IMR-90 (cell line): Measurements from ENCODE around the gene OR13J1. TPM values are rescaled to one million over a fixed set of nuclear protein-coding genes. Genes with fewer than 3 reads are reported as not detected.

ENCODE experiments used
- ATAC-seq: fragments of 200-7000 bp; cut with Tn5 transposase; 2 replicates; pipeline ENCODE4 v1.9.1; 2020; ENCODE audit warnings: low read depth, mild to moderate bottlenecking, moderate library complexity
- BruUV-seq: library from RNA; stranded (reverse); fragments of 400-500 nt; replicated peaks from 2 replicates; lab custom pipeline; 2021; lab: Mats Ljungman, UMichigan
- CTCF ChIA-PET: fragments of 300-600 bp; formaldehyde crosslinking; extraction: SDS; loops from one replicate; lab custom pipeline; 2021; ENCODE audit warnings: antibody characterized with exemption; lab: Yijun Ruan, JAX
- POLR2A ChIA-PET: fragments of 300-600 bp; sonication (Branson Sonifier 250); formaldehyde crosslinking; loops from one replicate; lab custom pipeline; 2022; ENCODE audit warnings: antibody characterized with exemption; ENCODE audit not compliant: unreplicated experiment; lab: Charles Lee
- DNase-seq: peaks from one replicate; pipeline ENCODE4 v3.0.0; 2013
- H2AFZ ChIP-seq: replicated peaks from 2 replicates; pipeline ENCODE3; 2013; ENCODE audit warnings: low read length, mild to moderate bottlenecking; ENCODE audit not compliant: poor library complexity
- H2AK5ac ChIP-seq: 2 replicates; pipeline ENCODE4 v1.6.1; 2013; ENCODE audit warnings: low read depth, low read length, inconsistent platforms
- H2AK9ac ChIP-seq: replicated peaks from 2 replicates; pipeline ENCODE3; 2013; ENCODE audit warnings: mild to moderate bottlenecking, low read depth, low read length, moderate library complexity; ENCODE audit not compliant: poor library complexity
- H2BK120ac ChIP-seq: 2 replicates; pipeline ENCODE4 v1.6.1; 2013; ENCODE audit warnings: low read depth, low read length, inconsistent platforms
- H2BK15ac ChIP-seq: 3 replicates; pipeline ENCODE4 v1.6.1; 2013; ENCODE audit warnings: low read depth, low read length, inconsistent platforms
- H2BK20ac ChIP-seq: 2 replicates; pipeline ENCODE4 v1.6.1; 2013; ENCODE audit warnings: low read depth, mild to moderate bottlenecking, inconsistent platforms, low read length, moderate library complexity
- H2BK5ac ChIP-seq: 2 replicates; pipeline ENCODE4 v1.6.1; 2013; ENCODE audit warnings: mild to moderate bottlenecking, low read depth, low read length, inconsistent platforms; ENCODE audit not compliant: poor library complexity, severe bottlenecking
- H3K14ac ChIP-seq: replicated peaks from 2 replicates; pipeline ENCODE4 v1.6.1; 2013; ENCODE audit warnings: low read depth, low read length, inconsistent platforms
- H3K18ac ChIP-seq: 2 replicates; pipeline ENCODE4 v1.6.1; 2013; ENCODE audit warnings: low read depth, low read length, control low read depth
- H3K23ac ChIP-seq: 2 replicates; pipeline ENCODE4 v1.6.1; 2013; ENCODE audit warnings: low read depth, low read length, inconsistent platforms
- H3K27ac ChIP-seq: 2 replicates; pipeline ENCODE4 v1.5.1; 2013; ENCODE audit warnings: mild to moderate bottlenecking, control low read depth, low read length; ENCODE audit not compliant: insufficient read depth
- H3K27me3 ChIP-seq: 2 replicates; pipeline ENCODE4 v1.6.1; 2013; ENCODE audit warnings: low read length; ENCODE audit not compliant: control insufficient read depth, insufficient read depth
- H3K36me3 ChIP-seq: 2 replicates; pipeline ENCODE4 v1.6.1; 2013; ENCODE audit warnings: low read length, mixed read lengths; ENCODE audit not compliant: control insufficient read depth, insufficient read depth
- H3K4ac ChIP-seq: 2 replicates; pipeline ENCODE4 v1.6.1; 2013; ENCODE audit warnings: low read depth, low read length, inconsistent platforms
- H3K4me1 ChIP-seq: 2 replicates; pipeline ENCODE4 v1.6.1; 2013; ENCODE audit warnings: low read length, mixed read lengths; ENCODE audit not compliant: control insufficient read depth, insufficient read depth
- H3K4me2 ChIP-seq: 2 replicates; pipeline ENCODE4 v1.6.1; 2013; ENCODE audit warnings: low read depth, mild to moderate bottlenecking, control low read depth, low read length, moderate library complexity
- H3K4me3 ChIP-seq: 2 replicates; pipeline ENCODE4 v1.5.1; 2013; ENCODE audit warnings: low read depth, mild to moderate bottlenecking, control low read depth, low read length, moderate library complexity; ENCODE audit not compliant: insufficient read depth
- H3K56ac ChIP-seq: 2 replicates; pipeline ENCODE4 v1.6.1; 2013; ENCODE audit warnings: low read length, inconsistent platforms; ENCODE audit not compliant: insufficient read depth; ENCODE audit errors: extremely low read depth
- H3K79me1 ChIP-seq, 2 experiments: 2 replicates each; pipeline ENCODE4 v1.6.1; 2013; ENCODE audit warnings: low read length in 2 of 2, inconsistent platforms in 1 of 2, low read depth in 1 of 2
- H3K9ac ChIP-seq: 2 replicates; pipeline ENCODE4 v1.6.1; 2013; ENCODE audit warnings: low read depth, low read length, control low read depth
- H3K9me1 ChIP-seq: 2 replicates; pipeline ENCODE4 v1.6.1; 2013; ENCODE audit warnings: low read length, inconsistent platforms; ENCODE audit not compliant: insufficient read depth
- H3K9me3 ChIP-seq: 2 replicates; pipeline ENCODE4 v1.6.1; 2013; ENCODE audit warnings: low read length; ENCODE audit not compliant: control insufficient read depth, insufficient read depth
- H4K20me1 ChIP-seq: 2 replicates; pipeline ENCODE4 v1.6.1; 2013; ENCODE audit warnings: low read length, inconsistent platforms; ENCODE audit not compliant: insufficient read depth
- H4K5ac ChIP-seq: 2 replicates; pipeline ENCODE4 v1.6.1; 2013; ENCODE audit warnings: mild to moderate bottlenecking, low read depth, low read length, control low read depth
- H4K8ac ChIP-seq, 2 experiments: 2 replicates each; pipeline ENCODE4 v1.6.1; 2013; ENCODE audit warnings: low read depth in 2 of 2, low read length in 2 of 2, control low read depth in 1 of 2, inconsistent platforms in 1 of 2
- H4K91ac ChIP-seq: 2 replicates; pipeline ENCODE4 v1.6.1; 2013; ENCODE audit warnings: low read depth, low read length, inconsistent platforms; ENCODE audit not compliant: insufficient read depth
- BHLHE40 ChIP-seq: fragments of 150-350 bp; IDR thresholded peaks from 2 replicates; pipeline ENCODE4 v1.6.1; 2016; ENCODE audit warnings: mild to moderate bottlenecking, low read depth, low read length
- CEBPB ChIP-seq: IDR thresholded peaks from 2 replicates; pipeline ENCODE4 v1.6.1; 2012; ENCODE audit warnings: low read depth, low read length, improper control_type of control experiment
- CHD1 ChIP-seq: IDR thresholded peaks from 2 replicates; pipeline ENCODE4 v1.6.1; 2012; ENCODE audit warnings: low read depth, low read length, improper control_type of control experiment
- CTCF ChIP-seq: conservative IDR thresholded peaks from 2 replicates; pipeline ENCODE4 v1.5.1; 2012; ENCODE audit warnings: mild to moderate bottlenecking, low read depth, low read length, improper control_type of control experiment
- ELK1 ChIP-seq: fragments of 150-350 bp; IDR thresholded peaks from 2 replicates; pipeline ENCODE4 v1.6.1; 2016; ENCODE audit warnings: low read depth, mild to moderate bottlenecking, low read length, moderate library complexity, borderline replicate concordance
- FOS ChIP-seq: fragments of 150-350 bp; IDR thresholded peaks from 2 replicates; pipeline ENCODE4 v1.6.1; 2016; ENCODE audit warnings: low read depth, low read length
- MAFK ChIP-seq: IDR thresholded peaks from 2 replicates; pipeline ENCODE4 v1.6.1; 2012; ENCODE audit warnings: low read depth, low read length, improper control_type of control experiment
- MAZ ChIP-seq: IDR thresholded peaks from 2 replicates; pipeline ENCODE4 v1.6.1; 2012; ENCODE audit warnings: low read depth, mild to moderate bottlenecking, low read length, improper control_type of control experiment, moderate library complexity, borderline replicate concordance
- MXI1 ChIP-seq: IDR thresholded peaks from 2 replicates; pipeline ENCODE4 v1.6.1; 2012; ENCODE audit warnings: low read depth, mild to moderate bottlenecking, low read length, moderate library complexity, borderline replicate concordance
- NFE2L2 ChIP-seq: fragments of 150-350 bp; IDR thresholded peaks from 2 replicates; pipeline ENCODE4 v1.6.1; 2016; ENCODE audit warnings: low read depth, mild to moderate bottlenecking, low read length
- POLR2A ChIP-seq: IDR thresholded peaks from 2 replicates; pipeline ENCODE4 v1.6.1; 2012; ENCODE audit warnings: mild to moderate bottlenecking, low read depth, low read length
- RAD21 ChIP-seq: IDR thresholded peaks from 2 replicates; pipeline ENCODE4 v1.6.1; 2012; ENCODE audit warnings: low read length, improper control_type of control experiment
- RCOR1 ChIP-seq: IDR thresholded peaks from 2 replicates; pipeline ENCODE4 v1.6.1; 2012; ENCODE audit warnings: mild to moderate bottlenecking, low read length, improper control_type of control experiment; ENCODE audit not compliant: insufficient replicate concordance
- RFX5 ChIP-seq: IDR thresholded peaks from 2 replicates; pipeline ENCODE4 v1.8.0; 2012; ENCODE audit warnings: low read depth, mild to moderate bottlenecking, low read length, moderate library complexity
- SMC3 ChIP-seq: fragments of 150-350 bp; IDR thresholded peaks from 2 replicates; pipeline ENCODE4 v1.6.1; 2016; ENCODE audit warnings: low read depth, mild to moderate bottlenecking, antibody characterized with exemption, low read length, moderate library complexity
- USF2 ChIP-seq: fragments of 150-350 bp; IDR thresholded peaks from 2 replicates; pipeline ENCODE4 v1.6.1; 2017; ENCODE audit warnings: mild to moderate bottlenecking, antibody characterized with exemption, low read length, low read depth
- dilution Hi-C: fragments of 300-500 bp; cut with HindIII; formaldehyde crosslinking; loops from one replicate; pipeline ENCODE4 v1.14.3; 2018; ENCODE audit warnings: low sequenced_read_pairs; ENCODE audit not compliant: unreplicated experiment
- in situ Hi-C: fragments of 300-500 bp; cut with MboI; formaldehyde crosslinking; loops from 3 replicates; pipeline ENCODE4 v1.14.3; 2019; ENCODE audit warnings: low sequenced_read_pairs, inconsistent platforms, mixed read lengths
- intact Hi-C: fragments of 100-400 bp; cut with micrococcal nuclease; formaldehyde crosslinking; loops from 2 replicates; pipeline ENCODE4 v1.10.0; 2022
- polyA plus RNA-seq, 3 experiments: library from polyadenylated mRNA; depleted of rRNA; stranded (reverse); fragments of >200 nt; gene quantifications; 2 replicates each; pipeline ENCODE4 v1.2.3, GENCODE V29; 2012; ENCODE audit warnings: low replicate concordance in 1 of 3
- total RNA-seq: library from RNA; depleted of rRNA; stranded (reverse); fragments of >200 nt; gene quantifications from 2 replicates; pipeline ENCODE4 v1.2.3, GENCODE V29; 2012

Gene OR13J1
- total and polyA plus RNA-seq, 2 of the 4 experiments (the other 2 are of a cell fraction): not detected

- in situ Hi-C loops: no loop called here
- peaks cover 9% of the 10 kb centered on the region for H3K9me1 ChIP-seq
Measured at GRCh38 chr9:35822926-35823325, 47.3 kb downstream of the OR13J1 start.

More at GRCh38 chr9:35822926-35823325, 47.3 kb downstream of the OR13J1 start:
- Histone ChIP-seq H4K91ac (no peak overlapping the region), H2BK15ac (no peak overlapping the region), H2BK120ac (no peak overlapping the region), H2BK20ac (no peak overlapping the region), H4K20me1 (no peaks in the 10 kb centered on the region), H3K79me1 (no peaks in the 10 kb centered on the region), H3K4ac (no peak overlapping the region), H2AK9ac (no peak overlapping the region), H3K14ac (no peak overlapping the region), H2AFZ (no peak overlapping the region), H3K27ac (no peak overlapping the region), H3K27me3 (peaks cover 4% of the 10 kb centered on the region; the same call in 1 of the 2 replicates), H2BK5ac (no peak overlapping the region), H3K4me3 (no peak overlapping the region), H3K4me1 (peaks cover 4% of the 10 kb centered on the region; the same call in 1 of the 2 replicates), H4K5ac (no peak overlapping the region), H3K9ac (no peak overlapping the region), H4K8ac (no peak overlapping the region), H3K23ac (no peak overlapping the region), H3K9me3 (no peaks in the 10 kb centered on the region), H3K4me2 (no peak overlapping the region), H3K18ac (no peak overlapping the region), H3K36me3 (no peaks in the 10 kb centered on the region), H2AK5ac (no peak overlapping the region), H3K56ac (no peak overlapping the region)
- TF ChIP-seq FOS (no peak), SMC3 (no peak), MXI1 (no peak), CTCF (no peak), BHLHE40 (no peak), MAZ (no peak), RFX5 (no peak), MAFK (no peak), RAD21 (no peak), ELK1 (no peak), CHD1 (no peak), POLR2A (no peak), USF2 (no peak), CEBPB (no peak), RCOR1 (no peak), NFE2L2 (no peak)
- dilution Hi-C loops: no loop called here
- BruUV-seq: no TSS peak
- ChIA-PET CTCF (interaction anchor here (1.9 kb wide), 1 partner anchor 33 kb away, joined by 4 read pairs; no protein-coding TSS in a partner anchor), POLR2A (interaction anchor here (0.6 kb wide), 1 partner anchor 662 kb away, joined by 3 read pairs; no protein-coding TSS in a partner anchor)
- intact Hi-C loops: loop anchor here (10.0 kb wide), 1 partner anchor 202 kb away; no protein-coding TSS in a partner anchor
- peak; percentile 9; the same call in 1 of the 2 replicates for ATAC-seq
- peak; percentile 54 for DNase-seq
